Left colon (tissue), 2 donors: ENCODE measurements around the gene HAPLN3. TPM values are rescaled to one million over a fixed set of nuclear protein-coding genes. Genes with fewer than 3 reads are reported as not detected.
"Not testable (repeated sequence)": the region's sequence is repeated elsewhere in the genome, so short reads cannot be mapped to it uniquely, and the experiment has no call there.

ENCODE experiments used
- ATAC-seq: fragments of 200-7000 bp; cut with Tn5 transposase; one replicate; pipeline ENCODE4 v1.9.1; 2020; ENCODE audit warnings: mild to moderate bottlenecking, moderate library complexity
- DNase-seq, 2 donors: peaks; one replicate each; pipeline ENCODE4 v3.0.0-alpha.2; 2020
- intact Hi-C, 2 donors: fragments of 100-400 bp; cut with DNase I in 1 of 2; cut with micrococcal nuclease in 1 of 2; formaldehyde crosslinking; loops; one replicate each; pipeline versions ENCODE4 v1.11.2 to v1.14.0; 2022; cut with DNase I, micrococcal nuclease
- long read RNA-seq: library from polyadenylated mRNA; unstranded; transcript quantifications from one replicate; pipeline ENCODE4 v2.0.0, GENCODE V29; 2021
- total RNA-seq, 2 donors: library from RNA; stranded (reverse); fragmentation: NEBNext Ultra II Directional; extraction: Animal tissue kit (Norgen Biotek cat#: 25700); gene quantifications; one replicate each; pipeline ENCODE4 v1.2.1, GENCODE V29; 2021
- donor health status: DM: no; HTN: no; CAD: no.
- donor health status: DM: yes; HTN: yes; CAD: no.

The HAPLN3 gene, protein sequence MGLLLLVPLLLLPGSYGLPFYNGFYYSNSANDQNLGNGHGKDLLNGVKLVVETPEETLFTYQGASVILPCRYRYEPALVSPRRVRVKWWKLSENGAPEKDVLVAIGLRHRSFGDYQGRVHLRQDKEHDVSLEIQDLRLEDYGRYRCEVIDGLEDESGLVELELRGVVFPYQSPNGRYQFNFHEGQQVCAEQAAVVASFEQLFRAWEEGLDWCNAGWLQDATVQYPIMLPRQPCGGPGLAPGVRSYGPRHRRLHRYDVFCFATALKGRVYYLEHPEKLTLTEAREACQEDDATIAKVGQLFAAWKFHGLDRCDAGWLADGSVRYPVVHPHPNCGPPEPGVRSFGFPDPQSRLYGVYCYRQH
- total RNA-seq: 1 to 10 TPM; 2.0 to 2.4 TPM
- long read RNA-seq, partial matches to known transcripts: 1 of 3 reads
- long read RNA-seq, other reads (novel, unspliced or antisense): 0 of 3 reads

DNA sequence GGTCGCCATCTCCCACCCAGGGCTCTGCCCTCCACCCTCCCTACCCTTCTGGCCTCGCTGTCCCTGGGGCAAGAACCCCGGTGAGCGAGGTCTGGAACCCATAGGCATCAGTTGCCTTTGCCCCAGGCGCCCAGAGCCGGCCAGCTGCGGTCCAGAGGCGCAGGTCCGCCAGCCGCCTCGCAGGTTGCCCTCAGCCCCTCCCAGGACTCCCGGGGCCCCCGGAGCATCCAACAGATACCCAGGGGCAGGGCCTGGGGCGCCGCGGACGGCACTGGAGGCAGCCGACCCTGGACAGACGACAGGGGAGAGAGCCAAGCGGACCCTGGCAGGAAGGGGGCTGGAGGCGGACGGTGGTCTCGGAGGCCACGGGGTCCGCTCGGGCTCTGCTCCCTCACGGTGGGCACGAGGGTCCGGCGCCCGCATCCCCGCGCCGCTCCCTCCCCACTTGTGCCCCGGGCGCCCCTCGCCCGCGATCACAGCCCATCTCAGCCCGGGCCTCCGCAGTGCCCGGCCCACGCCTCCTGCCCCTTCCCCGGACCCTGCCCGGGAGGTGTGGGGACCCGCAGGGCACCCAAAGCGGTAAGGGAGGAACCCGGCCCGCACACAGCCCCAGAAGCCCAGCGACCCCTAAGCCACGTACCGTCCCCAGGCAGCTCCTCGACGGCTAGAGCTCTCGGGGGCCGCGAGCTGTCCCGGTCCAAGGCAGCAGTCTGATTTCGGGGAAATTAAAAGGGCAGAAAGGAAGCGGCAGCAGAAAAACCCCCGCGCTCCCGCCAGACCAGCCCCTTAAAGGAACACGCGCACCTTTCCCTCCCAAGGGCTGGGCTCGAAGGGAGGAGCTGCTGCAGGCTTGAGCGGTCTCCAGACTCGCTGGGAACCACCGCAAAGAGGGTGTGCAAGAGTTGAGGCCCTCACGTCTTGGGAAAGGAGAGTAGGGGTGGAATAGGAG is at the start of gene HAPLN3:
TSS of gene HAPLN3 (minus strand) at position 726 of the 949 bp plus-strand sequence. CDS start 8,246 bp downstream, outside the sequence.
- peak; percentile 59 for ATAC-seq
- intact Hi-C loops: no loop called here
- DNase-seq: peak in 1 of 2 donors; percentile 37

DNA sequence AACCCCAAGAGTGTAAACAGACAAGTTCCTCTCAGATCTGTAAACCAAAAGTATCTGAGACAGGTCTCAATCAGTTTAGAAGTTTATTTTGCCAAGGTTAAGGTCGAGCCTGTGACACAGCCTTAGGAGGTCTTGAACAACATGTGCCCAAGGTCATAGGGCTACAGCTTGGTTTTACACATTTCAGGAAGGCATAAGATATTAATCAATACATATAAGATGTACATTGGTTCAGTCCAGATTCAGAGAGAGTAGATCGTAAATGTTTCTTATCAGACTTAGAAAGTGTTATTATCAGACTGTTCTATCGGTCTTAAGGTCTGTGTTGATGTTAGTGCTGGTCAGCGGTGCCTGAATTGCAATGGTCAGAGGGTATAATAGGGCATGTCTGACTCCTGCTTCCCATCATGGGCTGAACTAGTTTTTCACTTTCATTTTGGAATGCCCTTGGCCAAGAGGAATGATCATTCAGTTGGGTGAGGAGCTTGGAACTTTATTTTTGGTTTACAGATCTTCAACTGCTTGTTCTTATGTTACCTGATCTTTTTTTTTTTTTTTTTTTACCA is 44.8 kb upstream of the HAPLN3 start:
- no peak for ATAC-seq
- intact Hi-C loops: no loop called here
- DNase-seq: no peak

DNA sequence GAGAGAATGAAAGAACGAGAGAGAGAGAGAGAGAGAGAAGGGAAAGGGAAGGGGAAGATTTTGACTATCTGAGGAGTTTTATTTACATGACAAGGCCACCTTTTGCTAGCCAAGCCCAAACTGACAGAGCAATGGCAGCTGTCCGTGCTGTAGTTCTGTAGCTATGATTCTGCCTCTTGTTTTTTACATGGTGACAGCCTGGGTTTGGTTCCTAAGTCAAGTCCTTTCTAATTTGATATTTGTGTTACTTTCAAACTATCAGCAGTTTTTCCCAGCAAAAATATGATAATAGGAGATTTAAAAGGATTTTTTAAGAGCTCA is 44.1 kb upstream of the HAPLN3 start:
- no peak for DNase-seq
- intact Hi-C loops: loop anchor here in 1 of 2 donors (10.0 kb wide), 1 partner anchor 235 kb away; no protein-coding TSS in a partner anchor
- no peak for ATAC-seq

DNA sequence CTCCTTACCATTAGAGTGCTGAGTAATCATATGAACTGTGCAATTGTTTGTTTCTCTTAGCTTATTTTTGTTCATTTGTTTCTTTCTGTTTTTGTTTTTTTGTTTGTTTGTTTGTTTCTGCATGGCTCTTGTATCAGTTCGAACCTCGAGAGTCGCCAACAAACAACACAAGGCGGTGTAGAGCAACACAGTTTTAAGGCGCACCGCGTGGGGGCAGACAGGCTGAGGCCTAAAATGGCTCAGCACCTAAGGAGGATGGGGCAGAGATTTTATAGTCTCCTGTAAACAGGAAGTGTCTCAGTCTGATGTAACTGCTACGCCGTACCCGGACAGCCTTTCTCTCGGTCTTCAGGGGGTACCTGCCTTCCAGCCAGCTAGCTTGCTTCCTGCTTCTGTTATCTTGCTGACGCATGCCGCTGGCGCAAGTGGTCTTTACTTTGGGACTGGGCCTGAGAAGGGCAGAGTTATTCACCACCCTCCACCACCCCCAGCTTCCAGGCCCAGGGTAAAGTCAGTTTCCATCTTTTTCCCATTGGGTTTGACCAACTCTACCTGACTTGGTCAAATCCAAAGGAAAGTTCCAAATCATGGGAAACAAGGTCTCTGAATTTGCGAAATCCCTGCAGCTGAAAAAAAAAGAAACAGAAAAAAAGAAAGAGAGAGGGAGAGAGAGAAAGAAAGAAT is 43.6 kb upstream of the HAPLN3 start:
- DNase-seq: no peak
- intact Hi-C loops: loop anchor here in 1 of 2 donors (10.0 kb wide), 1 partner anchor 236 kb away; no protein-coding TSS in a partner anchor
- ATAC-seq: no peak

DNA sequence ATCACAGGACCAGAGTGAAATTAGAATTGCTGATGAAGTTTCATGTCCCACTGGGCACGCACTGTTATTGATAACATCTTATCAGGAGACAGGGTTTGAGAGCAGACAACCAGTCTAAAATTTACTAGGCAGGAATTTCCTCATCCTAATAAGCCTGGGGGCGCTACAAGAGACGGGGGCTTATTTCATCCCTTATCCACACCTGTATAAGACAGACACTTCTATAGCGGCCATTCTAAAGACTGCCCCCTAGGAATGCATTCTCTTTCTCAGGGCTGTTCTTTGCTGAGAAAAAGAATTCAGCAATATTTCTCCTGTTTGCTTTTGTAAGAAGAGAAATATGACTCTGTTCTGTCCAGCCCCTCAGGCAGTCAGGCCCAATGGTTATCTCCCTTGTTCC is 39.1 kb upstream of the HAPLN3 start:
- intact Hi-C loops: loop anchor here in 1 of 2 donors (10.0 kb wide), 1 partner anchor 240 kb away; no protein-coding TSS in a partner anchor
- ATAC-seq, DNase-seq: not testable (repeated sequence)

DNA sequence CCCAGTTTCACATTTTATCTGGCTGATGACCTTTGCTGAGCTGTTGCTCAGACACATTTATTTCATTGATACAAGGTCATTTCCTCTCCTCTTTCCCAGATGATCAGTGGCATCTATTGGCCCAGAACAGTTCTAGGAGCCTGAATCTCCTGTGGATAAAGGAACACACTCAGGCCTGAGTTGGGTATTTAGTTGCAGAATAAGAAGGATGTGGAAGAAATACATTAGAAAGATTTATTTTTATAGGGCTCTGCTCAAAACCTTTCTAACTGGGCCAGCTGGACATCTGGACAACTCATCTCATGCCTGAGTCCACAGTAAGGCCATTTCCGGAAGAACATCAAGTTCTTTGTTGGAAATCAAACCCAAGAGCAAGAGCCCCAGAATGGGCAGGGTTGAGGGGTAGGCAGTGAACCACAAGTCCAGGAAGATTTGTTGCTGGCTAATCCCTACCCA is 37.6 kb upstream of the HAPLN3 start:
- intact Hi-C loops: loop anchor here in 1 of 2 donors (10.0 kb wide), 1 partner anchor 242 kb away; no protein-coding TSS in a partner anchor
- no peak for DNase-seq
- ATAC-seq: no peak

DNA sequence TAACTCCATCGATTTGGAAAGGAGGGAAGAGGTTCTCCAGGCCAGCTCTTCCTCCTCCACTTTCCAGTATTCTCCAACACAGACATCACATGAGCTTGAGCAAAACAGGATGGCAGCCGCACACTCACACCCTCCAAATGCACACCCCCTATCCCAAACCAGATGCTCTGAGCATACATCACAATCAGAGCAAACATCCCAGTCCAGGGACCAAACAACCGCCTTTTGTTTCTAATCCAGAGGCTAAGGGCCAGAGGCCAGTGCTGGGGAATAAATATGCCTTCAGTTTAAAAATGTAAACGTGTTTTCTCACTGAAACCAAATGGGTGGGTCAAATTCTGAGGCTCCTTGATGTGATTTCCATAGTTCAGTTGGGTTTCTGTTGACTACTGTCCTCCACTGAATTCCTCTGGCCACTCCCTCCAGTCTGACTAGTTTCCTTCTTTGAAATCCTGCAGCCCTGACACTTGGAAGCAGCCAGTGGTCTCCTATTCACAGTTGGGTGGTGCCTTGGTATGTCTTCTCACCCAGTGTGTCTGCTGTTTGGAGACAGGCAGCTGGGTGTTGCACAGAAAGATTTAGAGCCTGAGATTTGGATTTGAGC is 37.0 kb upstream of the HAPLN3 start:
- intact Hi-C loops: loop anchor here in 1 of 2 donors (10.0 kb wide), 1 partner anchor 242 kb away; no protein-coding TSS in a partner anchor
- no peak for ATAC-seq
- DNase-seq: no peak

DNA sequence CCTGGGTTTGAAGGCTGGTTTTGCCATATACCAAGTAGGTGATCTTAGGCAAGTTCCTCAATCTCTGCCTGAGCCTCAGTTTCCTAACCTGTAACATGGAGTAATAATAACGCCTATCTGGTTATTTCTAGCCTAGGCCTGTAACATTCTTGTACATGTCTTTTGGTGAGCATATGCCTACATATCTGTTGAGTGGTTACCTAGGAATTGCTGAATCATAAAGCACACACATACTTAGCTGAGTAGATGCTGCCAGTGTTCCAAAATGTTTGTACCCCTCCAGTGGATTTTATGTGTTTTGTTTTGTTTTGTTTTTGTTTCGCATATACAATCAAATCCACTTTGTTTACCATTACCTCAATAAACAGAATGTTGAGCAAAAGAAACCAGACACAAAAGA is 35.2 kb upstream of the HAPLN3 start:
- intact Hi-C loops: loop anchor here in 1 of 2 donors (10.0 kb wide), 1 partner anchor 244 kb away; no protein-coding TSS in a partner anchor
- DNase-seq (no peak), ATAC-seq (no peak)

DNA sequence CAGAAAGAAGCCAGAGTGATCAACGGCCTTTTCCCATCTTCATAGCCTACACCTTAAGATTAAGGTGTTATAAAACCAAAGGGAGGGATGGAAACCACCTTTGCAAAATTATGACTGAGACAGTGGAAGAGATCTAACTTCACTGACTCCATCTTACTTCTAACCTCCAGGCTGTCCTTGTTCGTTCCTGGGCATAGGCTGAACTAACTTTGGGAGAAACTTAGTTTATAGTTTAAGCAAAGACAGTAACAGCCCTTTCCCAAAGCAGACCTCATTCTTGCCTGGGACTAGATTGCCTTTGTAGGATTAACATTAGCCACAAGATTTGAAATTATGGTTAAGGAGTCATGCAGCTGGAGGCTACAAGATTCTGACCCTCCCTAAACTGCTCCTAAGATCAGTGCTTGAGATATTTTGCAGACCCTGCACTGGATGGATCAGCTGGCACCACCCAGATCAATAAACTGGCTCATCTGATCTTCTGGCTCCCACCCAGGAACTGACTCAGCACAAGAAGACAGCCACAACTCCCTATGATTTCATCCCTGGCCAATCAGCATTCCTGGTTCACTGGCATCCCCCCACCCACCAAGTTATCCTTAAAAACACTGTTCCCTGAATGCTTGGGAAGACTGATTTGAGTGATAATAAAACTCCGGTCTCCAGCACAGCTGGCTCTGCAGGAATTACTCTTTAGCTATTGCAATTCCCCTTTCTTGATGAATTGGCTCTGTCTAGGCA is 34.2 kb upstream of the HAPLN3 start:
- DNase-seq, ATAC-seq: not testable (repeated sequence)
- intact Hi-C loops: loop anchor here in 1 of 2 donors (10.0 kb wide), 1 partner anchor 245 kb away; no protein-coding TSS in a partner anchor

DNA sequence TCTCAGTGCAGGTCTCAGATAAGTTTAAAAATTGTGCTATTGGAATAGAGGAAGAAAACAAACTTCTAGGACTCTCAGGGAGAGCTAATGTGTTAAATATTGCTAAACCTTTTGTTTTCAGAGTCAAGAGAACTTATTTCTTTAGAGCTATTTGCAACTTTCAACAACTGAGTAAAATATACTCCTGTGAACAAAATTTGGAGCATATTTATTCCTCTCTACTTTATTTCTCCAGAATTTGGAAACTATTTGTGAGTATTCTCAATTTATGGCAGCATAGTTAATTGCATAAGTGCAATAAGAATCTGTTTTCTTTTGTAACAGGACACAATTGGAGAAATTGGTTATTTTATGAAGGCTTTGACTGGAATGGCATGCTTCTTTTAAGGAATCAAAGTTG is 32.8 kb upstream of the HAPLN3 start:
- ATAC-seq, intact Hi-C loops, DNase-seq: not testable (repeated sequence)

DNA sequence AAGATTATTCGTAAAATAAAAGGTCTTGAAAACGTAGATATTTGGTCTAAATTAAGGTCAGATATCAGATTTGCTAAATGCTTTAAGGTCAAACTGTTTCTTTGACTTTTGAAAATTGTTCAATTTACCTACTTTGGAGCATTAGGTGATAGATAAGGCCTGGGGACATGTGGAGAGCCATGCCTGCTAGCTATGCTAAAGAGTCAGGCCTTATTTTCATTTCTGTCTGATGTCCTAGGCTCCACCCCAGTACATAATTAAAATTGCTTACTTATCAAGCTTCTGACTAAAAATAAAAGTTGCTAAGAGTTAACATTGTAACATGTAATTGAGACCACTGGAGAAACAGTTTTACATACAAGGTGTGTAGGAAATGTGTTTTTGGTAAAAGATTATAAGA is 30.3 kb upstream of the HAPLN3 start:
- intact Hi-C loops, DNase-seq, ATAC-seq: not testable (repeated sequence)

DNA sequence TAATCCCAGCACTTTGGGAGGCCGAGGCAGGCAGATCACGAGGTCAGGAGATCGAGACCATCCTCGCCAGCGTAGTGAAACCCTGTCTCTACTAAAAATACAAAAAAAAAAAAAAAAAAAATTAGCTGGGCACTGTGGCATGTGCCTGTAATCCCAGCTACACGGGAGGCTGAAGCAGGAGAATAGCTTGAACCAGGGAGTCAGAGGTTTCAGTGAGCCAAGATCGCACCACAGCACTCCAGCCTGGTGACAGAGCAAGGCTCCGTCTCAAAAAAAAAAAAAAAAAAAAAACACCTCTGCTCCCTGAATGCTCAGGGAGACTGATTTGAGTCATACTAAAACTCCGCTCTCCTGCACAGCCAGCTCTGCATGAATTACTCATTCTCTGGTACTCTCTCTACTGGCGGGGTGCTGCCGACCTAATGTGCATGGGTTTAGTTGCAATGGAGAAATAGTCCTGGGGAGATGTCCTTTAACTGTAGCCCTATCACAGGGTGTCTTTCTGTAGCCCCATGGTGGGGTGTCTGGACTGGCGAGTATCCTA is 25.6 kb upstream of the HAPLN3 start:
- intact Hi-C loops, DNase-seq, ATAC-seq: not testable (repeated sequence)

DNA sequence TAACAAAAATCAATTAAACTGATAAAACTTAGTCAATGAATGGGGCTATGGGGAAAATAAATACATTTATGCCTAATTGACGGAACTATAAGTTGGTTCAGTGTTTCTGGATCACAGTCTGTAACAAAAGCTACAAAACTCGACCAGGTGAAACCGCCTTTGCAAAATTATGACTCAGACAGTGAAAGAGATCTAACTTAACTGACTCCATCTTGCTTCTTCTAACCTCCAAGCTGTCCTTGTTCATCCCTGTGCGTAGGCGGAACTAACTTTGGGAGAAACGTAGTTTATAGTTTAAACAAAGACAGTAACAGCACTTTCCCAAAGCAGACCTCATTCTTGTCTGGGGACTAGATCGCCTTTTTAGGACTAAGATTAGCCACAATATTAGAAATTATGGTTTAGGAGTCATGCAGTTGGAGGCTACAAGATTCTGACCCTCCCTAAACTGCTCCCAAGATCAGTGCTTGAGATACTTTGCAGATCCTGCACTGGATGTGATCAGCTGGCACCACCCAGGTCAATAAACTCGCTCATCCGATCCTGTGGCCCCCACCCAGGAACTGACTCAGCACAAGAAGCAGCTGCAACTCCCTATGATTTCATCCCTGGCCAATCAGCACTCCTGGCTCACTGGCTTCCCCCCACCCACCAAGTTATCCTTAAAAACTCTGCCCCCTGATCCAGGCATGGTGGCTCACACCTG is 25.0 kb upstream of the HAPLN3 start:
- intact Hi-C loops: no loop called here
- ATAC-seq: no peak

DNA sequence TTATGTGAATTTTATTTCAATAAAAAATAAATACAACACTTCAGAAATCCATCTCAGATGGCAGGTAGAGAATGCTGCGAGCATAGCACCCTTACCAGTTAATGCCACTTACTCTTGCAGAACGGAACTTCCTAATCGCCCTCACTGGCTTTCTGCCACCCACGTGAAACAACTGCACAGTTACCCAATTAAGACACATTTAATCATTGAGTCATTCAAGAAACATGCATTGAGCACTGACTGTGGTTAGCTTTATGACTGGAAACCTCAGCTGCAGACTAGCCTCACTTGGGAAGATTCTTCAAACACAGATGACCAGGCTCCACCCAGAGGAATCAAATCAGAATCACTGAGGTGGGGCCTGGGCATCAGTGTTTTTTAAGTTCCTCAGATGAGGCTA is 23.4 kb upstream of the HAPLN3 start:
- ATAC-seq: no peak
- no peak for DNase-seq
- intact Hi-C loops: no loop called here

More for the DNA sequence above, 25.0 kb upstream of the HAPLN3 start:
- DNase-seq: no peak

DNA sequence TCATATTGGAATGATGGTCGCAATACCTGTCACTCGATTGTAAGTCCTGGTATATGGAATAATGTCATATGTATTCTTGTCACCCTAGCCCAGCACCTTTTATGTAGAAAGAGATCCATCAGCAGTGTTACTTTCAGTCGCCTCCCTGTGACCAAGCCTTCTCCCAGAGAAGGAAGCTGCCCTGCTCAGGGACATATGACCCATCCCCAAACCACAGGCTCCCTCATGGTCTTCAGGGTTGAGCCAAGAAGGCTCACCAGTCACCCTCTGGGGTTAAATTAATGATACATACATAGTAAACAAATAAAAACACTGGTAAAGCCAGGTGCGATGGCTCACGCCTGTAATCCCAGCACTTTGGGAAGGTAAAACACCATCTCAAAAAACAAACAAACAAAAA is 22.4 kb upstream of the HAPLN3 start:
- ATAC-seq: no peak
- intact Hi-C loops: no loop called here
- no peak for DNase-seq

DNA sequence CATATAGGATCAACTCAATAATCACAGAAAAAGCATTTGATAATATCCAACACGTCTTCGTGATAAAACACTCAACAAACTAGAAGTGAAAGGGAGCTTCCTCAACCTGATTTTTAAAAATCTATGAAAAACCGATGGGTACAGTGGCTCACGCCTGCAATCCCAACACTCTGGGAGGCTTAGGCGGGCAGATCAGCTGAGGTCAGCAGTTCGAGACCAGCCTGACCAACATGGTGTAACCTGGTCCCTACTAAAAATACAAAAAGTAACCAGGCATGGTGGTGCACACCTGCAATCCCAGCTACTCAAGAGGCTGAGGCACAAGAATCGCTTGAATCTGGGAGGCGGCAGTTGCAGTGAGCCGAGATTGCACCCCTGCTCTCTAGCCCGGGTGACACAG is 20.0 kb upstream of the HAPLN3 start:
- ATAC-seq (no peak), DNase-seq (no peak)
- intact Hi-C loops: no loop called here
